Measurements from ENCODE around the gene LHX2. TPM values are rescaled to one million over a fixed set of nuclear protein-coding genes. Genes with fewer than 3 reads are reported as not detected.
A peak's percentile ranks its signal among the peaks of the same experiment; 100 is the strongest.

Gene LHX2, protein sequence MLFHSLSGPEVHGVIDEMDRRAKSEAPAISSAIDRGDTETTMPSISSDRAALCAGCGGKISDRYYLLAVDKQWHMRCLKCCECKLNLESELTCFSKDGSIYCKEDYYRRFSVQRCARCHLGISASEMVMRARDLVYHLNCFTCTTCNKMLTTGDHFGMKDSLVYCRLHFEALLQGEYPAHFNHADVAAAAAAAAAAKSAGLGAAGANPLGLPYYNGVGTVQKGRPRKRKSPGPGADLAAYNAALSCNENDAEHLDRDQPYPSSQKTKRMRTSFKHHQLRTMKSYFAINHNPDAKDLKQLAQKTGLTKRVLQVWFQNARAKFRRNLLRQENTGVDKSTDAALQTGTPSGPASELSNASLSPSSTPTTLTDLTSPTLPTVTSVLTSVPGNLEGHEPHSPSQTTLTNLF
- total RNA-seq (2021), result not detected in 2 replicates
- long read RNA-seq, result 0 reads

- H3K23ac ChIP-seq (ENCODE audit: insufficient read length, low read depth, low read length), result no peak within 1 kb of the TSS
- H2BK20ac ChIP-seq (ENCODE audit: low read depth, low read length, poor library complexity, severe bottlenecking), result no peak within 1 kb of the TSS
- H2AFZ ChIP-seq (ENCODE audit: low read length), result no peak within 1 kb of the TSS
- H2BK5ac ChIP-seq (ENCODE audit: insufficient read length, low read length), result no peak within 1 kb of the TSS
- H4K5ac ChIP-seq (ENCODE audit: insufficient read length, low read depth, low read length), result no peak within 1 kb of the TSS
- no peak within 1 kb of the TSS for H2AK5ac ChIP-seq (ENCODE audit: insufficient read length, low read length)
- H3K18ac ChIP-seq (ENCODE audit: insufficient read length, low read depth, low read length), result peak within 1 kb of the TSS; percentile 8
- H2BK15ac ChIP-seq (ENCODE audit: low read depth, low read length), result no peak within 1 kb of the TSS; the same call in 1 of the 2 replicates
- no peak within 1 kb of the TSS for H3T11ph ChIP-seq (ENCODE audit: low read length)
- H3K9me3 Mint-ChIP-seq, result peaks cover 2 to 4% of the 10 kb centered on the region in 2 experiments; a peak in 1 of 5 replicates
- no peaks in the 10 kb centered on the region for H3K9me3 ChIP-seq (ENCODE audit: control insufficient read depth, low read depth, low read length)
- peaks cover 14% of the 10 kb centered on the region for H3K23me2 ChIP-seq (ENCODE audit: insufficient read length, low read depth, low read length, poor library complexity, severe bottlenecking)
- no CpG with 5 or more reads among the region's 95 CpGs for WGBS (ENCODE audit: extremely low coverage, insufficient read length, low lambda C conversion rate)
- no peak within 1 kb of the TSS for H3K27ac ChIP-seq (ENCODE audit: insufficient read length, low read depth, low read length)
- no peak within 1 kb of the TSS for H4K91ac ChIP-seq (ENCODE audit: insufficient read length, low read depth, low read length)
- H3K27me3 ChIP-seq (ENCODE audit: insufficient read depth, low read length), result peaks cover 89% of the 10 kb centered on the region
- H3K14ac ChIP-seq (ENCODE audit: insufficient read depth, low read length), result peak within 1 kb of the TSS; percentile 19; the same call in 1 of the 2 replicates
- H3K27me3 Mint-ChIP-seq (ENCODE audit: low read depth), result peaks cover 98% of the 10 kb centered on the region
- no peaks in the 10 kb centered on the region for H3K79me1 ChIP-seq (ENCODE audit: insufficient read depth, low read depth, low read length, poor library complexity, severe bottlenecking)
- H4K8ac ChIP-seq (replicated peaks; ENCODE audit: insufficient read length, low read depth, low read length), result no peak within 1 kb of the TSS
- no peak within 1 kb of the TSS for H3K56ac ChIP-seq (ENCODE audit: insufficient read length, low read depth, low read length)
- peak within 1 kb of the TSS; percentile 29 for H3K4me2 ChIP-seq (ENCODE audit: insufficient read depth, insufficient read length, low read length)
- TF ChIP-seq CTCF (conservative IDR thresholded peaks at IDR 0.05), result peak; percentile 44; the same call in 2 of the 3 replicates
- H3K9ac ChIP-seq (ENCODE audit: extremely low read depth, insufficient read length, low read length), result no peak within 1 kb of the TSS
- DNase-seq, result peak; percentile 97
- no peak within 1 kb of the TSS for H3K4ac ChIP-seq (ENCODE audit: low read depth, low read length)
- no peak within 1 kb of the TSS for H2BK120ac ChIP-seq (ENCODE audit: low read depth, low read length, poor library complexity, severe bottlenecking)
- H3K4me1 ChIP-seq (ENCODE audit: insufficient read depth, low read length), result peaks cover 6% of the 10 kb centered on the region; the same call in 1 of the 2 replicates
- H3K27ac Mint-ChIP-seq, result peak within 1 kb of the TSS in 1 of 3 experiments; percentile 72; a peak in 1 of 7 replicates
- H3K36me3 Mint-ChIP-seq (ENCODE audit: insufficient read depth in 1 of 3, low read depth in 3 of 3), result no peaks in the 10 kb centered on the region; a peak in 3 of 7 replicates
- H4K20me1 ChIP-seq (ENCODE audit: control insufficient read depth, insufficient read depth, insufficient read length), result peaks cover 3% of the 10 kb centered on the region
- no peaks in the 10 kb centered on the region for H3K79me2 ChIP-seq (ENCODE audit: insufficient read depth, low read length)
- peak within 1 kb of the TSS in 1 of 2 experiments; percentile 76; a peak in 3 of 5 replicates for H3K4me3 Mint-ChIP-seq
- H3K4me1 Mint-ChIP-seq, result peaks cover 30 to 57% of the 10 kb centered on the region in 2 experiments
- no peak within 1 kb of the TSS for H2BK12ac ChIP-seq (ENCODE audit: insufficient read length, low read depth, low read length)
These were observed at the start of gene LHX2 for GRCh38 chr9:124011460-124012301. Gene LHX2 (plus strand): TSS chr9:124011768. CDS start chr9:124012349, 581 bp downstream.

Data from H9 (cell line).